WTC11 (cell line): ENCODE measurements around the gene SIGLEC14. TPM values are rescaled to one million over a fixed set of nuclear protein-coding genes. Genes with fewer than 3 reads are reported as not detected.

ENCODE experiments used
- ATAC-seq: fragments of 200-7000 bp; cut with Tn5 transposase; 2 replicates; pipeline ENCODE4 v1.10.0; 2021; ENCODE audit warnings: mild to moderate bottlenecking, moderate library complexity
- CTCF ChIA-PET: fragments of 300-600 bp; sonication (Branson Sonifier 250); formaldehyde crosslinking; loops from one replicate; lab custom pipeline; 2021; ENCODE audit warnings: antibody characterized with exemption; lab: Charles Lee
- POLR2A ChIA-PET: fragments of 350-600 bp; sonication (Branson Sonifier 250); formaldehyde crosslinking; loops from one replicate; lab custom pipeline; 2021; ENCODE audit warnings: antibody characterized with exemption; lab: Charles Lee
- DNase-seq: peaks from one replicate; pipeline ENCODE4 v3.0.0; 2021; ENCODE audit warnings: low spot score
- H3K27ac Mint-ChIP-seq: 2 replicates; pipeline ENCODE4 v1.8.0; 2021; ENCODE audit warnings: mixed read lengths
- H3K27me3 Mint-ChIP-seq: 2 replicates; pipeline ENCODE4 v1.8.0; 2021; ENCODE audit warnings: low read depth, mild to moderate bottlenecking, moderate library complexity, mixed read lengths
- H3K36me3 Mint-ChIP-seq: 2 replicates; pipeline ENCODE4 v1.8.0; 2021; ENCODE audit warnings: mixed read lengths
- H3K4me1 Mint-ChIP-seq: 2 replicates; pipeline ENCODE4 v1.8.0; 2022; ENCODE audit warnings: mixed read lengths
- H3K4me3 Mint-ChIP-seq: 2 replicates; pipeline ENCODE4 v1.8.0; 2021; ENCODE audit warnings: mild to moderate bottlenecking, moderate library complexity, mixed read lengths
- H3K9me3 Mint-ChIP-seq: 2 replicates; pipeline ENCODE4 v1.8.0; 2021; ENCODE audit warnings: mixed read lengths
- CREB1 ChIP-seq: sonication (generic); formaldehyde crosslinking; IDR thresholded peaks from 2 replicates; pipeline ENCODE4 v1.8.0; 2023; ENCODE audit warnings: mild to moderate bottlenecking, missing genetic modification reagents
- EMX1 ChIP-seq: fragments of 250-450 bp; sonication (Bioruptor Pico); IDR thresholded peaks from 2 replicates; pipeline ENCODE4 v1.8.0; 2021; ENCODE audit warnings: mild to moderate bottlenecking
- MYBL2 ChIP-seq: sonication (generic); formaldehyde crosslinking; IDR thresholded peaks from 2 replicates; pipeline ENCODE4 v1.8.1; 2023; ENCODE audit warnings: mild to moderate bottlenecking, moderate library complexity, missing genetic modification reagents
- NFYB ChIP-seq: sonication (generic); formaldehyde crosslinking; conservative IDR thresholded peaks from 2 replicates; pipeline ENCODE4 v1.8.0; 2022; ENCODE audit warnings: low read depth, missing genetic modification reagents
- NR2C2 ChIP-seq: sonication (generic); formaldehyde crosslinking; IDR thresholded peaks from 2 replicates; pipeline ENCODE4 v1.8.0; 2022; ENCODE audit warnings: mild to moderate bottlenecking, missing genetic modification reagents
- NR3C1 ChIP-seq: sonication (generic); formaldehyde crosslinking; conservative IDR thresholded peaks from 2 replicates; pipeline ENCODE4 v1.8.1; 2023; ENCODE audit warnings: low read depth, mild to moderate bottlenecking, missing genetic modification reagents
- PRRX2 ChIP-seq: fragments of 250-450 bp; sonication (Bioruptor Pico); IDR thresholded peaks from 2 replicates; pipeline ENCODE4 v1.8.0; 2021; ENCODE audit warnings: mild to moderate bottlenecking
- SP1 ChIP-seq: sonication (generic); formaldehyde crosslinking; conservative IDR thresholded peaks from 2 replicates; pipeline ENCODE4 v1.8.1; 2022; ENCODE audit warnings: missing genetic modification reagents
- TCF7 ChIP-seq: sonication (generic); formaldehyde crosslinking; IDR thresholded peaks from 2 replicates; pipeline ENCODE4 v1.8.0; 2022; ENCODE audit warnings: mild to moderate bottlenecking, low read depth, missing genetic modification reagents, moderate library complexity
- TEAD4 ChIP-seq: sonication (generic); formaldehyde crosslinking; IDR thresholded peaks from 2 replicates; pipeline ENCODE4 v1.8.0; 2022; ENCODE audit warnings: mild to moderate bottlenecking, missing genetic modification reagents
- ZBTB21 ChIP-seq: sonication (generic); formaldehyde crosslinking; IDR thresholded peaks from 2 replicates; pipeline ENCODE4 v1.8.1; 2023; ENCODE audit warnings: mild to moderate bottlenecking, missing genetic modification reagents, borderline replicate concordance
- ZNF219 ChIP-seq: sonication (generic); formaldehyde crosslinking; IDR thresholded peaks from 2 replicates; pipeline ENCODE4 v1.8.0; 2023; ENCODE audit warnings: missing genetic modification reagents, mild to moderate bottlenecking, borderline replicate concordance
- ZNF263 ChIP-seq: sonication (generic); formaldehyde crosslinking; IDR thresholded peaks from 2 replicates; pipeline ENCODE4 v1.8.1; 2022; ENCODE audit warnings: low read depth, mild to moderate bottlenecking, moderate library complexity, missing genetic modification reagents
- ZNF416 ChIP-seq: fragments of 250-450 bp; sonication (Bioruptor Pico); IDR thresholded peaks from 2 replicates; pipeline ENCODE4 v1.9.0; 2021; ENCODE audit warnings: mild to moderate bottlenecking, inconsistent platforms
- ZNF423 ChIP-seq: fragments of 250-450 bp; sonication (Bioruptor Pico); IDR thresholded peaks from 2 replicates; pipeline ENCODE4 v2.1.2; 2022; ENCODE audit warnings: mild to moderate bottlenecking, moderate library complexity
- ZNF671 ChIP-seq: fragments of 250-450 bp; sonication (Bioruptor Pico); IDR thresholded peaks from 2 replicates; pipeline ENCODE4 v1.8.0; 2021; ENCODE audit warnings: mild to moderate bottlenecking
- total RNA-seq: library from RNA; stranded (reverse); gene quantifications from 3 replicates; pipeline ENCODE4 v1.2.3, GENCODE V29; 2021
- TF ChIP-seq, protein P1 (sequence below): sonication (generic); formaldehyde crosslinking; IDR thresholded peaks from 2 replicates; pipeline ENCODE4 v1.8.0; 2022; ENCODE audit warnings: missing genetic modification reagents
- TF ChIP-seq, protein P2 (sequence below): fragments of 250-450 bp; sonication (Bioruptor Pico); IDR thresholded peaks from 2 replicates; pipeline ENCODE4 v1.9.0; 2021; ENCODE audit warnings: mild to moderate bottlenecking
- TF ChIP-seq, protein P3 (sequence below): sonication (generic); formaldehyde crosslinking; IDR thresholded peaks from 2 replicates; pipeline ENCODE4 v1.8.1; 2023; ENCODE audit warnings: mild to moderate bottlenecking, missing genetic modification reagents
- TF ChIP-seq, protein P4 (sequence below): sonication (generic); formaldehyde crosslinking; IDR thresholded peaks from 2 replicates; pipeline ENCODE4 v1.8.1; 2022; ENCODE audit warnings: low read depth, missing genetic modification reagents, borderline replicate concordance
- TF ChIP-seq, protein P5 (sequence below): fragments of 250-450 bp; sonication (Bioruptor Pico); IDR thresholded peaks from 2 replicates; pipeline ENCODE4 v2.1.2; 2022; ENCODE audit warnings: mild to moderate bottlenecking, moderate library complexity

The SIGLEC14 gene
- total RNA-seq, 1 experiment from 2014 or later: not detected

DNA sequence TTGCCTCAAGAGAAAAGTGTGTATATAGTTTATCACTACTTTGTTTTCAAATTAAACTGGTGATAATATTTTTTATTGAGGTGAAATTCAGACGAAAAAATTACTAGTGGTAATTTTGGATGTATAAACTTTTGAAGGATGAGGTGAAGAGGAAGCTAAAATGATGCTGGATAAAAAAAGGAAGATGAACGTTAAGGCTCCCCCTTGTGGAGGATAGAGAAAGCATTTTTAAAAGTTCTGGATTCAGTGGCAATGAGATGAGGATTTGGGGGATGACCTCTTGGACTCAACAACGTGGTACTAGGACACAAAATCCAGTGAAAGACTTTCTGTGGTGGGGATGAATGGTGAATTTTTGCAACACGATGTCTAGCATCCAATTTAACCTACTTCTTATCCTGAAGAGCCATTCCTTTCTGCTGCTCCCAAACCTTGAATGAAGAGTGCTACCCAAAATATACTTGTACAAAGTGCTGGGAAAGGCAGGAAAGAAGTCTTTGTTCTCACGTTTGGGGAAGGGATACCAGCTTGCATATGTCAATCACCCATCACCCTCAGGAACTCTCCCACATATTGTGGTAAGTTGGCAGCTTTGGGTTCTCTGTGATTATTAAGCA lies 9.2 kb downstream of the SIGLEC14 start:
- Mint-ChIP-seq H3K4me3 (no peak overlapping the region), H3K4me1 (no peaks in the 10 kb centered on the region), H3K36me3 (no peaks in the 10 kb centered on the region), H3K27ac (no peak overlapping the region), H3K9me3 (no peaks in the 10 kb centered on the region), H3K27me3 (no peaks in the 10 kb centered on the region)
- ATAC-seq: no peak
- ChIA-PET CTCF (no interaction called here), POLR2A (no interaction called here)
- no peak for DNase-seq
- TF ChIP-seq NFYB (CRISPR knock-in tag) (no peak), ZNF263 (CRISPR knock-in tag) (no peak), NR2C2 (CRISPR knock-in tag) (no peak), ZNF416 (CRISPR knock-in tag) (no peak), TEAD4 (CRISPR knock-in tag) (no peak), ZNF671 (CRISPR knock-in tag) (no peak), ZBTB21 (CRISPR knock-in tag) (no peak), ZNF423 (CRISPR knock-in tag) (no peak), SP1 (CRISPR knock-in tag) (no peak), TCF7 (CRISPR knock-in tag) (no peak), PRRX2 (CRISPR knock-in tag) (no peak), NR3C1 (CRISPR knock-in tag) (no peak)
- TF ChIP-seq, protein P1, sequence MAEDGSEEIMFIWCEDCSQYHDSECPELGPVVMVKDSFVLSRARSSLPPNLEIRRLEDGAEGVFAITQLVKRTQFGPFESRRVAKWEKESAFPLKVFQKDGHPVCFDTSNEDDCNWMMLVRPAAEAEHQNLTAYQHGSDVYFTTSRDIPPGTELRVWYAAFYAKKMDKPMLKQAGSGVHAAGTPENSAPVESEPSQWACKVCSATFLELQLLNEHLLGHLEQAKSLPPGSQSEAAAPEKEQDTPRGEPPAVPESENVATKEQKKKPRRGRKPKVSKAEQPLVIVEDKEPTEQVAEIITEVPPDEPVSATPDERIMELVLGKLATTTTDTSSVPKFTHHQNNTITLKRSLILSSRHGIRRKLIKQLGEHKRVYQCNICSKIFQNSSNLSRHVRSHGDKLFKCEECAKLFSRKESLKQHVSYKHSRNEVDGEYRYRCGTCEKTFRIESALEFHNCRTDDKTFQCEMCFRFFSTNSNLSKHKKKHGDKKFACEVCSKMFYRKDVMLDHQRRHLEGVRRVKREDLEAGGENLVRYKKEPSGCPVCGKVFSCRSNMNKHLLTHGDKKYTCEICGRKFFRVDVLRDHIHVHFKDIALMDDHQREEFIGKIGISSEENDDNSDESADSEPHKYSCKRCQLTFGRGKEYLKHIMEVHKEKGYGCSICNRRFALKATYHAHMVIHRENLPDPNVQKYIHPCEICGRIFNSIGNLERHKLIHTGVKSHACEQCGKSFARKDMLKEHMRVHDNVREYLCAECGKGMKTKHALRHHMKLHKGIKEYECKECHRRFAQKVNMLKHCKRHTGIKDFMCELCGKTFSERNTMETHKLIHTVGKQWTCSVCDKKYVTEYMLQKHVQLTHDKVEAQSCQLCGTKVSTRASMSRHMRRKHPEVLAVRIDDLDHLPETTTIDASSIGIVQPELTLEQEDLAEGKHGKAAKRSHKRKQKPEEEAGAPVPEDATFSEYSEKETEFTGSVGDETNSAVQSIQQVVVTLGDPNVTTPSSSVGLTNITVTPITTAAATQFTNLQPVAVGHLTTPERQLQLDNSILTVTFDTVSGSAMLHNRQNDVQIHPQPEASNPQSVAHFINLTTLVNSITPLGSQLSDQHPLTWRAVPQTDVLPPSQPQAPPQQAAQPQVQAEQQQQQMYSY (CRISPR knock-in tag): no peak
- TF ChIP-seq, protein P2, sequence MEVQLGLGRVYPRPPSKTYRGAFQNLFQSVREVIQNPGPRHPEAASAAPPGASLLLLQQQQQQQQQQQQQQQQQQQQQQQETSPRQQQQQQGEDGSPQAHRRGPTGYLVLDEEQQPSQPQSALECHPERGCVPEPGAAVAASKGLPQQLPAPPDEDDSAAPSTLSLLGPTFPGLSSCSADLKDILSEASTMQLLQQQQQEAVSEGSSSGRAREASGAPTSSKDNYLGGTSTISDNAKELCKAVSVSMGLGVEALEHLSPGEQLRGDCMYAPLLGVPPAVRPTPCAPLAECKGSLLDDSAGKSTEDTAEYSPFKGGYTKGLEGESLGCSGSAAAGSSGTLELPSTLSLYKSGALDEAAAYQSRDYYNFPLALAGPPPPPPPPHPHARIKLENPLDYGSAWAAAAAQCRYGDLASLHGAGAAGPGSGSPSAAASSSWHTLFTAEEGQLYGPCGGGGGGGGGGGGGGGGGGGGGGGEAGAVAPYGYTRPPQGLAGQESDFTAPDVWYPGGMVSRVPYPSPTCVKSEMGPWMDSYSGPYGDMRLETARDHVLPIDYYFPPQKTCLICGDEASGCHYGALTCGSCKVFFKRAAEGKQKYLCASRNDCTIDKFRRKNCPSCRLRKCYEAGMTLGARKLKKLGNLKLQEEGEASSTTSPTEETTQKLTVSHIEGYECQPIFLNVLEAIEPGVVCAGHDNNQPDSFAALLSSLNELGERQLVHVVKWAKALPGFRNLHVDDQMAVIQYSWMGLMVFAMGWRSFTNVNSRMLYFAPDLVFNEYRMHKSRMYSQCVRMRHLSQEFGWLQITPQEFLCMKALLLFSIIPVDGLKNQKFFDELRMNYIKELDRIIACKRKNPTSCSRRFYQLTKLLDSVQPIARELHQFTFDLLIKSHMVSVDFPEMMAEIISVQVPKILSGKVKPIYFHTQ (CRISPR knock-in tag): no peak
- TF ChIP-seq, protein P3, sequence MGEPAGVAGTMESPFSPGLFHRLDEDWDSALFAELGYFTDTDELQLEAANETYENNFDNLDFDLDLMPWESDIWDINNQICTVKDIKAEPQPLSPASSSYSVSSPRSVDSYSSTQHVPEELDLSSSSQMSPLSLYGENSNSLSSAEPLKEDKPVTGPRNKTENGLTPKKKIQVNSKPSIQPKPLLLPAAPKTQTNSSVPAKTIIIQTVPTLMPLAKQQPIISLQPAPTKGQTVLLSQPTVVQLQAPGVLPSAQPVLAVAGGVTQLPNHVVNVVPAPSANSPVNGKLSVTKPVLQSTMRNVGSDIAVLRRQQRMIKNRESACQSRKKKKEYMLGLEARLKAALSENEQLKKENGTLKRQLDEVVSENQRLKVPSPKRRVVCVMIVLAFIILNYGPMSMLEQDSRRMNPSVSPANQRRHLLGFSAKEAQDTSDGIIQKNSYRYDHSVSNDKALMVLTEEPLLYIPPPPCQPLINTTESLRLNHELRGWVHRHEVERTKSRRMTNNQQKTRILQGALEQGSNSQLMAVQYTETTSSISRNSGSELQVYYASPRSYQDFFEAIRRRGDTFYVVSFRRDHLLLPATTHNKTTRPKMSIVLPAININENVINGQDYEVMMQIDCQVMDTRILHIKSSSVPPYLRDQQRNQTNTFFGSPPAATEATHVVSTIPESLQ (CRISPR knock-in tag): no peak

DNA sequence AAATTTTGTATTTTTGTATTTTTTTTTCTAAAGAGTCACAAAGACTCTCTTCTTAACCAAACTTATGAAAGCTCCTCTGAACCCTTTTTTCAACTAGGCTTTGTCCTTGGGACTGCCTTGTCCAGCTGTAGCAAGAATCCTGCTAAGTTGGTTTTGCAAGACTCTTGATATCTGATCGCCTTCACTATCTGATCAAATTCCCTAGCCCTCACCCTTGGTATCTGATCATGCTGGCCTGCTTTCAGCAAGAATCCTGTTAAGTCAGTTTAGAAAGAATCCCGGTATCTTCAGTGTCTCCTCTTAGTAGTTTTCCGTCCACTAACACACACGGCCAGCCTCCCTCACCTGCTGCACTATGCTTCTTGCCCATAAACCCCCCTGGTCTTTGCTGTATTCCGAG lies 14.5 kb downstream of the SIGLEC14 start:
- Mint-ChIP-seq H3K9me3 (no peaks in the 10 kb centered on the region), H3K27ac (no peak overlapping the region), H3K4me1 (peaks cover 3% of the 10 kb centered on the region; the same call in 1 of the 2 replicates), H3K36me3 (no peaks in the 10 kb centered on the region), H3K27me3 (peaks cover 6% of the 10 kb centered on the region), H3K4me3 (no peak overlapping the region)
- ATAC-seq (no peak), DNase-seq (no peak)
- CTCF ChIA-PET: no interaction called here
- POLR2A ChIA-PET: no interaction called here
- TF ChIP-seq MYBL2 (CRISPR knock-in tag): no peak
- no peak for TF ChIP-seq ZNF219 (CRISPR knock-in tag)
- TF ChIP-seq CREB1 (CRISPR knock-in tag): no peak
- TF ChIP-seq, protein P4, sequence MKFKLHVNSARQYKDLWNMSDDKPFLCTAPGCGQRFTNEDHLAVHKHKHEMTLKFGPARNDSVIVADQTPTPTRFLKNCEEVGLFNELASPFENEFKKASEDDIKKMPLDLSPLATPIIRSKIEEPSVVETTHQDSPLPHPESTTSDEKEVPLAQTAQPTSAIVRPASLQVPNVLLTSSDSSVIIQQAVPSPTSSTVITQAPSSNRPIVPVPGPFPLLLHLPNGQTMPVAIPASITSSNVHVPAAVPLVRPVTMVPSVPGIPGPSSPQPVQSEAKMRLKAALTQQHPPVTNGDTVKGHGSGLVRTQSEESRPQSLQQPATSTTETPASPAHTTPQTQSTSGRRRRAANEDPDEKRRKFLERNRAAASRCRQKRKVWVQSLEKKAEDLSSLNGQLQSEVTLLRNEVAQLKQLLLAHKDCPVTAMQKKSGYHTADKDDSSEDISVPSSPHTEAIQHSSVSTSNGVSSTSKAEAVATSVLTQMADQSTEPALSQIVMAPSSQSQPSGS: no peak
- TF ChIP-seq EMX1 (CRISPR knock-in tag): no peak
- TF ChIP-seq, protein P3 (CRISPR knock-in tag): no peak
- TF ChIP-seq, protein P5, sequence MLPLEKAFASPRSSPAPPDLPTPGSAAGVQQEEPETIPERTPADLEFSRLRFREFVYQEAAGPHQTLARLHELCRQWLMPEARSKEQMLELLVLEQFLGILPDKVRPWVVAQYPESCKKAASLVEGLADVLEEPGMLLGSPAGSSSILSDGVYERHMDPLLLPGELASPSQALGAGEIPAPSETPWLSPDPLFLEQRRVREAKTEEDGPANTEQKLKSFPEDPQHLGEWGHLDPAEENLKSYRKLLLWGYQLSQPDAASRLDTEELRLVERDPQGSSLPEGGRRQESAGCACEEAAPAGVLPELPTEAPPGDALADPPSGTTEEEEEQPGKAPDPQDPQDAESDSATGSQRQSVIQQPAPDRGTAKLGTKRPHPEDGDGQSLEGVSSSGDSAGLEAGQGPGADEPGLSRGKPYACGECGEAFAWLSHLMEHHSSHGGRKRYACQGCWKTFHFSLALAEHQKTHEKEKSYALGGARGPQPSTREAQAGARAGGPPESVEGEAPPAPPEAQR (CRISPR knock-in tag): no peak
